ENCODE measurements around the gene PAPPA2. TPM values are rescaled to one million over a fixed set of nuclear protein-coding genes. Genes with fewer than 3 reads are reported as not detected.

Gene PAPPA2
- total RNA-seq, 2 donors from 2014 or later, result 1.3 TPM; not detected in 1

DNA sequence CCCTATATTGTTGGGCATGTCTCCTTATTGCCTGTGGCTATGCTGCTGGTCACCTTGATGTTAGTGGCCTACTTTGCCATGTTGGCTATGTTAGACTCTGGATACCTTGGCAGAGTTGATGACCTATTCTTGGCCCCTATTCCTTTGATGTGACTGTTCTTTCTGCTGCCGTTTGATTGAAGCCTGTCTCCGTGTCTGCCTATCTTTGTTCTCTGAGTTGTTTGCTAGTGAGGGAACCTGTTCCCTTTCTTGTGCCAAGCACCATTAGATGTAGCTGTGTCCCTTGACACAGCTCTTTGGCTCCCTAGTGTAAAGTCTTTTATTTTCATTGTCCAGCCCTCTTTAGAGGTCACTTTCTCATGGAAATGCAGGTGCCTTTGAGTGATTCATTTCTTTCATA lies 28.7 kb upstream of the PAPPA2 start:
- Mint-ChIP-seq H3K4me1 (no peaks in the 10 kb centered on the region), H3K27ac (no peak overlapping the region), H3K36me3 (ENCODE audit: low read depth) (no peaks in the 10 kb centered on the region), H3K9me3 (no peaks in the 10 kb centered on the region), H3K4me3 (no peak overlapping the region), H3K27me3 (ENCODE audit: insufficient read depth) (no peaks in the 10 kb centered on the region)
- no peaks in the 10 kb centered on the region for H3K9me3 ChIP-seq (ENCODE audit: control insufficient read depth, low read length)
- no peaks in the 10 kb centered on the region for H3K4me1 ChIP-seq (ENCODE audit: control insufficient read depth, insufficient read depth, low read length)
- H3K9ac ChIP-seq (ENCODE audit: extremely low read depth, low read length, poor library complexity, severe bottlenecking), result no peak overlapping the region
- TF ChIP-seq, protein P1, sequence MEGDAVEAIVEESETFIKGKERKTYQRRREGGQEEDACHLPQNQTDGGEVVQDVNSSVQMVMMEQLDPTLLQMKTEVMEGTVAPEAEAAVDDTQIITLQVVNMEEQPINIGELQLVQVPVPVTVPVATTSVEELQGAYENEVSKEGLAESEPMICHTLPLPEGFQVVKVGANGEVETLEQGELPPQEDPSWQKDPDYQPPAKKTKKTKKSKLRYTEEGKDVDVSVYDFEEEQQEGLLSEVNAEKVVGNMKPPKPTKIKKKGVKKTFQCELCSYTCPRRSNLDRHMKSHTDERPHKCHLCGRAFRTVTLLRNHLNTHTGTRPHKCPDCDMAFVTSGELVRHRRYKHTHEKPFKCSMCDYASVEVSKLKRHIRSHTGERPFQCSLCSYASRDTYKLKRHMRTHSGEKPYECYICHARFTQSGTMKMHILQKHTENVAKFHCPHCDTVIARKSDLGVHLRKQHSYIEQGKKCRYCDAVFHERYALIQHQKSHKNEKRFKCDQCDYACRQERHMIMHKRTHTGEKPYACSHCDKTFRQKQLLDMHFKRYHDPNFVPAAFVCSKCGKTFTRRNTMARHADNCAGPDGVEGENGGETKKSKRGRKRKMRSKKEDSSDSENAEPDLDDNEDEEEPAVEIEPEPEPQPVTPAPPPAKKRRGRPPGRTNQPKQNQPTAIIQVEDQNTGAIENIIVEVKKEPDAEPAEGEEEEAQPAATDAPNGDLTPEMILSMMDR (conservative IDR thresholded peaks at IDR 0.05), result no peak
- no peak overlapping the region for H3K27ac ChIP-seq (ENCODE audit: low read depth, low read length)
- H3K27me3 ChIP-seq (ENCODE audit: control insufficient read depth, insufficient read depth, low read length, poor library complexity, severe bottlenecking), result no peaks in the 10 kb centered on the region
- no peak for DNase-seq
- H3K36me3 ChIP-seq (ENCODE audit: control insufficient read depth, insufficient read depth, low read length), result no peaks in the 10 kb centered on the region
- no peak overlapping the region for H3K4me3 ChIP-seq (ENCODE audit: low read length)
- 50 to 77% methylated on average over 2 of the region's 2 CpGs for WGBS, 2 experiments (ENCODE audit: insufficient coverage in 1 of 2, insufficient read length in 1 of 2)

DNA sequence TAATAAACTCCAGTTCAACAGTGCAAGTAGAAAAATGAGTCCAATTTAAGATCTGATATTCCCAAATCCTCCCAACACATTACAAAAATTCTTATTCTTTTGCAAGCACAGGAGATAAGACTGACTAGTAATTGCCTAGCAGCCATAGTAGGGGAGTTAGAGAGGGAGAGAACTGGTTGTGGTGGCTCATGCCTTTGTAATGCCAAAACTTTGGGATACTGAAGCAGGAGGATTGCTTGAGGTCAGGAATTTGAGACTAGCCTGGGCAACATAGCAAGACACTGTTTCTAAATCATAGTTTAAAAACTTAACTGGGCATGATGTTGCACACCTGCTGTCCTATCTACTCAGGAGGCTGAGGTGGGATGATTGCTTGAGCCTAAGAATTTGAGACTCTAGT lies 26.7 kb upstream of the PAPPA2 start:
- H3K36me3 Mint-ChIP-seq (ENCODE audit: low read depth), result no peaks in the 10 kb centered on the region
- no peak overlapping the region for H3K27ac Mint-ChIP-seq
- TF ChIP-seq, protein P1 (conservative IDR thresholded peaks at IDR 0.05), result no peak
- Histone ChIP-seq H3K27me3 (ENCODE audit: control insufficient read depth, insufficient read depth, low read length, poor library complexity, severe bottlenecking) (no peaks in the 10 kb centered on the region), H3K36me3 (ENCODE audit: control insufficient read depth, insufficient read depth, low read length) (no peaks in the 10 kb centered on the region), H3K4me3 (ENCODE audit: low read length) (no peak overlapping the region), H3K27ac (ENCODE audit: low read depth, low read length) (no peak overlapping the region), H3K9ac (ENCODE audit: extremely low read depth, low read length, poor library complexity, severe bottlenecking) (no peak overlapping the region), H3K4me1 (ENCODE audit: control insufficient read depth, insufficient read depth, low read length) (no peaks in the 10 kb centered on the region), H3K9me3 (ENCODE audit: control insufficient read depth, low read length) (no peaks in the 10 kb centered on the region)
- no peak overlapping the region for H3K4me3 Mint-ChIP-seq
- no peak for DNase-seq
- no peaks in the 10 kb centered on the region for H3K4me1 Mint-ChIP-seq
- H3K9me3 Mint-ChIP-seq, result no peaks in the 10 kb centered on the region
- no peaks in the 10 kb centered on the region for H3K27me3 Mint-ChIP-seq (ENCODE audit: insufficient read depth)

DNA sequence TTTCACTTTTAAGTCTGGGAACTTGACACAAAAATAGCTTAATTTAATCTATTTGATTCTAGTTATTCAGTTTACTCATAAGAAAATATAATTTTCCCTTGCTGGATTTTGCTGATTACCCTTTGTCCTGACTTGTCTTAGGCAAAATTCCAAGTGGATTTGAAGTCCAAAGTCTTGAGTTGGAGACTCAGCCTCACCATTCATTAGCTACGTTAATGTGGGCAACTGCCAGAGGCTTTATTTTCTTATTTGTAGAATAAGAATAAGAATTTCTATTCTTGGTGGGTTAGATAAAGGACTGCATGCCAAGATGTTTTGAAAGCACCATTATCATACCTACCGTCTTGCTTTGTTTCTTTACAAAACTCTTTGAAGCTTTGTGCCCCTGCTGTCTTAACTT lies 22.8 kb upstream of the PAPPA2 start:
- no peak for DNase-seq
- Mint-ChIP-seq H3K36me3 (ENCODE audit: low read depth) (no peaks in the 10 kb centered on the region), H3K27ac (no peak overlapping the region), H3K4me1 (no peaks in the 10 kb centered on the region), H3K9me3 (no peaks in the 10 kb centered on the region), H3K27me3 (ENCODE audit: insufficient read depth) (no peaks in the 10 kb centered on the region), H3K4me3 (no peak overlapping the region)
- Histone ChIP-seq H3K9me3 (ENCODE audit: control insufficient read depth, low read length) (no peaks in the 10 kb centered on the region), H3K4me1 (ENCODE audit: control insufficient read depth, insufficient read depth, low read length) (no peaks in the 10 kb centered on the region), H3K4me3 (ENCODE audit: low read length) (no peak overlapping the region), H3K36me3 (ENCODE audit: control insufficient read depth, insufficient read depth, low read length) (no peaks in the 10 kb centered on the region), H3K27ac (ENCODE audit: low read depth, low read length) (no peak overlapping the region), H3K27me3 (ENCODE audit: control insufficient read depth, insufficient read depth, low read length, poor library complexity, severe bottlenecking) (no peaks in the 10 kb centered on the region), H3K9ac (ENCODE audit: extremely low read depth, low read length, poor library complexity, severe bottlenecking) (no peak overlapping the region)
- WGBS, 2 experiments (ENCODE audit: insufficient coverage in 1 of 2, insufficient read length in 1 of 2), result 87 to 100% methylated on average over 1 to 2 of the region's 2 CpGs
- TF ChIP-seq, protein P1 (conservative IDR thresholded peaks at IDR 0.05), result no peak

Data from endodermal cell (in vitro differentiated cells).